H9 (cell line): ENCODE data around the gene MT2A. TPM values are rescaled to one million over a fixed set of nuclear protein-coding genes. Genes with fewer than 3 reads are reported as not detected.

Experiments used
- DNase-seq: peaks from one replicate; pipeline ENCODE4 v3.0.0-alpha.2; 2017
- H2AFZ ChIP-seq: one replicate; pipeline ENCODE4 v1.6.1; 2013; ENCODE audit warnings: mild to moderate bottlenecking, low read length, control low read depth, moderate library complexity
- H2AK5ac ChIP-seq: 2 replicates; pipeline ENCODE4 v1.6.1; 2013; ENCODE audit warnings: low read length, control low read depth, mixed read lengths; ENCODE audit not compliant: insufficient read length
- H2BK120ac ChIP-seq: one replicate; pipeline ENCODE4 v1.6.1; 2013; ENCODE audit warnings: low read depth, mild to moderate bottlenecking, low read length, control low read depth, inconsistent platforms; ENCODE audit not compliant: poor library complexity, severe bottlenecking
- H2BK12ac ChIP-seq: 2 replicates; pipeline ENCODE4 v1.6.1; 2013; ENCODE audit warnings: low read length, control low read depth, mixed read lengths, low read depth; ENCODE audit not compliant: insufficient read length
- H2BK15ac ChIP-seq: 2 replicates; pipeline ENCODE4 v1.6.1; 2013; ENCODE audit warnings: low read depth, low read length, control low read depth
- H2BK20ac ChIP-seq: one replicate; pipeline ENCODE4 v1.6.1; 2013; ENCODE audit warnings: low read depth, mild to moderate bottlenecking, low read length, control low read depth, inconsistent platforms; ENCODE audit not compliant: poor library complexity, severe bottlenecking
- H2BK5ac ChIP-seq: 2 replicates; pipeline ENCODE4 v1.6.1; 2013; ENCODE audit warnings: low read length, control low read depth, mixed read lengths; ENCODE audit not compliant: insufficient read length
- H3K14ac ChIP-seq: 2 replicates; pipeline ENCODE4 v1.6.1; 2013; ENCODE audit warnings: low read length, control low read depth; ENCODE audit not compliant: insufficient read depth
- H3K18ac ChIP-seq: 2 replicates; pipeline ENCODE4 v1.6.1; 2013; ENCODE audit warnings: low read depth, mild to moderate bottlenecking, mixed read lengths, low read length, control low read depth; ENCODE audit not compliant: insufficient read length
- H3K23ac ChIP-seq: 2 replicates; pipeline ENCODE4 v1.6.1; 2013; ENCODE audit warnings: low read length, control low read depth, mixed read lengths, low read depth; ENCODE audit not compliant: insufficient read length
- H3K23me2 ChIP-seq: 2 replicates; pipeline ENCODE4 v1.6.1; 2013; ENCODE audit warnings: low read depth, mild to moderate bottlenecking, mixed read lengths, low read length, control low read depth; ENCODE audit not compliant: insufficient read length, poor library complexity, severe bottlenecking
- H3K27ac ChIP-seq: 2 replicates; pipeline ENCODE4 v1.5.1; 2013; ENCODE audit warnings: low read length, control low read depth, mixed read lengths, low read depth; ENCODE audit not compliant: insufficient read length
- H3K27me3 ChIP-seq: 2 replicates; pipeline ENCODE4 v1.6.1; 2013; ENCODE audit warnings: low read length, control low read depth, inconsistent platforms; ENCODE audit not compliant: insufficient read depth
- H3K4ac ChIP-seq: 2 replicates; pipeline ENCODE4 v1.6.1; 2013; ENCODE audit warnings: low read depth, mild to moderate bottlenecking, control low read depth, inconsistent platforms, low read length, moderate library complexity
- H3K4me1 ChIP-seq: 2 replicates; pipeline ENCODE4 v1.6.1; 2013; ENCODE audit warnings: low read length, control low read depth, inconsistent platforms; ENCODE audit not compliant: insufficient read depth
- H3K4me2 ChIP-seq: 2 replicates; pipeline ENCODE4 v1.6.1; 2013; ENCODE audit warnings: low read length, control low read depth, mixed read lengths; ENCODE audit not compliant: insufficient read length, insufficient read depth
- H3K56ac ChIP-seq: 2 replicates; pipeline ENCODE4 v1.6.1; 2013; ENCODE audit warnings: low read depth, mild to moderate bottlenecking, mixed read lengths, low read length, control low read depth; ENCODE audit not compliant: insufficient read length
- H3K79me1 ChIP-seq: 2 replicates; pipeline ENCODE4 v1.6.1; 2013; ENCODE audit warnings: low read depth, mild to moderate bottlenecking, moderate library complexity, low read length, control low read depth, inconsistent platforms; ENCODE audit not compliant: insufficient read depth, poor library complexity, severe bottlenecking
- H3K79me2 ChIP-seq: 2 replicates; pipeline ENCODE4 v1.6.1; 2013; ENCODE audit warnings: low read length, control low read depth, inconsistent platforms; ENCODE audit not compliant: insufficient read depth
- H3K9ac ChIP-seq: 2 replicates; pipeline ENCODE4 v1.6.1; 2013; ENCODE audit warnings: low read length, control low read depth, mixed read lengths; ENCODE audit not compliant: insufficient read length; ENCODE audit errors: extremely low read depth
- H3K9me3 ChIP-seq: one replicate; pipeline ENCODE4 v1.6.1; 2013; ENCODE audit warnings: low read depth, low read length, inconsistent platforms; ENCODE audit not compliant: control insufficient read depth
- H3T11ph ChIP-seq: one replicate; pipeline ENCODE4 v1.6.1; 2013; ENCODE audit warnings: mild to moderate bottlenecking, low read length, control low read depth, inconsistent platforms
- H4K20me1 ChIP-seq: one replicate; pipeline ENCODE4 v1.6.1; 2013; ENCODE audit not compliant: control insufficient read depth, insufficient read length, insufficient read depth
- H4K5ac ChIP-seq: 2 replicates; pipeline ENCODE4 v1.6.1; 2013; ENCODE audit warnings: low read depth, mild to moderate bottlenecking, mixed read lengths, low read length, control low read depth; ENCODE audit not compliant: insufficient read length
- H4K8ac ChIP-seq: replicated peaks from 2 replicates; pipeline ENCODE4 v1.6.1; 2013; ENCODE audit warnings: low read length, control low read depth, mixed read lengths, low read depth; ENCODE audit not compliant: insufficient read length
- H4K91ac ChIP-seq: 2 replicates; pipeline ENCODE4 v1.6.1; 2013; ENCODE audit warnings: low read depth, mild to moderate bottlenecking, moderate library complexity, mixed read lengths, low read length, control low read depth; ENCODE audit not compliant: insufficient read length
- H3K27ac Mint-ChIP-seq, 3 experiments: 2 replicates in 2 of 3; 3 replicates in 1 of 3; pipeline ENCODE4 v1.8.0; 2020 to 2021; ENCODE audit warnings: mixed read lengths in 3 of 3, mild to moderate bottlenecking in 1 of 3, moderate library complexity in 1 of 3
- H3K27me3 Mint-ChIP-seq: 2 replicates; pipeline ENCODE4 v1.8.0; 2021; ENCODE audit warnings: low read depth, mild to moderate bottlenecking, moderate library complexity, mixed read lengths
- H3K36me3 Mint-ChIP-seq, 3 experiments: 2 replicates in 2 of 3; 3 replicates in 1 of 3; pipeline ENCODE4 v1.8.0; 2020 to 2021; ENCODE audit warnings: low read depth in 3 of 3, mixed read lengths in 3 of 3; ENCODE audit not compliant: insufficient read depth in 1 of 3
- H3K4me1 Mint-ChIP-seq, 2 experiments: 2 replicates each; pipeline ENCODE4 v1.8.0; 2020; ENCODE audit warnings: mixed read lengths in 2 of 2
- H3K4me3 Mint-ChIP-seq, 2 experiments: 2 replicates in 1 of 2; 3 replicates in 1 of 2; pipeline ENCODE4 v1.8.0; 2020 to 2021; ENCODE audit warnings: mild to moderate bottlenecking in 2 of 2, mixed read lengths in 2 of 2, moderate library complexity in 1 of 2
- H3K9me3 Mint-ChIP-seq, 2 experiments: 2 replicates in 1 of 2; 3 replicates in 1 of 2; pipeline ENCODE4 v1.8.0; 2020; ENCODE audit warnings: mild to moderate bottlenecking in 2 of 2, mixed read lengths in 2 of 2, moderate library complexity in 1 of 2
- WGBS: extraction: QIAGEN DNeasy Blood & Tissue Kit; methylation state at CpG from one replicate; pipeline ENCODE4 v1.1.7; 2013; ENCODE audit warnings: missing lambda C conversion rate, low lambda C conversion rate, mixed read lengths; ENCODE audit not compliant: insufficient read length; ENCODE audit errors: extremely low coverage; 5-methylcytosine and 5-hydroxymethylcytosine counted together
- total RNA-seq: library from RNA; stranded (reverse); gene quantifications from 2 replicates; pipeline ENCODE4 v1.2.1, GENCODE V29; 2021
- TF ChIP-seq, protein P1 (sequence below): fragments of 200-600 bp; sonication (generic); conservative IDR thresholded peaks from 3 replicates; pipeline ENCODE4 v1.8.0; 2021; ENCODE audit warnings: antibody characterized with exemption, mild to moderate bottlenecking

The MT2A gene
- total RNA-seq, 1 experiment from 2014 or later = 63.1 TPM

DNA sequence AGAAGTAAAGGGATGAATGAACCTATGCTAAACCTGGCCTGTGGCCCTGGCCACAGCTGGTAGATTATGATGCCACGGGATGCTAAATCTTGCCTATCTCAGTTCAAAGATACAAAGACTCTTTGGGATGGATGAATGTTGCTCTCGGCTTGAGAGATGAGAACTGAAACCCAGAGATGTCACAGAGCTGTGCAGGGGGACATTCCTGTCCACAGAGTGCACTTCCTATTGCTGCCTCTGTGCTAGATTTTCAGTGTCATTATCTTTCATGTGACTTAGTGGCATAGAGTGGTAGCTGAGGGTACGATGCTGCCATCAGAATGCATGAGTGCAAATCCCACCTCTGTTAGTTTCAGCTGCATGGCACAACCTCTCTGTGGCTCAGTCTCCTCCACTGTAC is 21.8 kb downstream of the MT2A start:
- H3K27ac ChIP-seq = no peak overlapping the region
- no peak overlapping the region for H4K5ac ChIP-seq
- H3K79me2 ChIP-seq = no peaks in the 10 kb centered on the region
- H3K4me1 ChIP-seq = no peaks in the 10 kb centered on the region; the same call in 1 of the 2 replicates
- H3K18ac ChIP-seq = no peak overlapping the region
- H2AK5ac ChIP-seq = no peak overlapping the region
- peaks cover 13% of the 10 kb centered on the region for H3K23me2 ChIP-seq
- Mint-ChIP-seq H3K4me1 (peaks cover 25 to 33% of the 10 kb centered on the region in 2 experiments), H3K27ac (no peak overlapping the region), H3K9me3 (peaks cover 0 to 12% of the 10 kb centered on the region in 2 experiments; a peak in 2 of 5 replicates), H3K4me3 (no peak overlapping the region), H3K27me3 (peaks cover 98% of the 10 kb centered on the region), H3K36me3 (no peaks in the 10 kb centered on the region)
- H4K8ac ChIP-seq = no peak overlapping the region
- H3K79me1 ChIP-seq = no peaks in the 10 kb centered on the region
- no peak overlapping the region for H3K9ac ChIP-seq
- peaks cover 87% of the 10 kb centered on the region for H3K27me3 ChIP-seq
- no peak overlapping the region for H2BK15ac ChIP-seq
- H3K56ac ChIP-seq = no peak overlapping the region
- no peak overlapping the region for H2BK20ac ChIP-seq
- H4K91ac ChIP-seq = no peak overlapping the region
- no peak overlapping the region for H3K14ac ChIP-seq
- H4K20me1 ChIP-seq = no peaks in the 10 kb centered on the region
- no peak overlapping the region for H2BK12ac ChIP-seq
- H3K23ac ChIP-seq = no peak overlapping the region
- no peak overlapping the region for H2BK120ac ChIP-seq
- H3K9me3 ChIP-seq = no peaks in the 10 kb centered on the region
- no peak overlapping the region for H3T11ph ChIP-seq
- H3K4me2 ChIP-seq = no peak overlapping the region
- WGBS = no CpG with 5 or more reads among the region's 3 CpGs
- H2AFZ ChIP-seq = no peak overlapping the region
- H2BK5ac ChIP-seq = no peak overlapping the region
- H3K4ac ChIP-seq = no peak overlapping the region
- no peak for DNase-seq
- TF ChIP-seq, protein P1, sequence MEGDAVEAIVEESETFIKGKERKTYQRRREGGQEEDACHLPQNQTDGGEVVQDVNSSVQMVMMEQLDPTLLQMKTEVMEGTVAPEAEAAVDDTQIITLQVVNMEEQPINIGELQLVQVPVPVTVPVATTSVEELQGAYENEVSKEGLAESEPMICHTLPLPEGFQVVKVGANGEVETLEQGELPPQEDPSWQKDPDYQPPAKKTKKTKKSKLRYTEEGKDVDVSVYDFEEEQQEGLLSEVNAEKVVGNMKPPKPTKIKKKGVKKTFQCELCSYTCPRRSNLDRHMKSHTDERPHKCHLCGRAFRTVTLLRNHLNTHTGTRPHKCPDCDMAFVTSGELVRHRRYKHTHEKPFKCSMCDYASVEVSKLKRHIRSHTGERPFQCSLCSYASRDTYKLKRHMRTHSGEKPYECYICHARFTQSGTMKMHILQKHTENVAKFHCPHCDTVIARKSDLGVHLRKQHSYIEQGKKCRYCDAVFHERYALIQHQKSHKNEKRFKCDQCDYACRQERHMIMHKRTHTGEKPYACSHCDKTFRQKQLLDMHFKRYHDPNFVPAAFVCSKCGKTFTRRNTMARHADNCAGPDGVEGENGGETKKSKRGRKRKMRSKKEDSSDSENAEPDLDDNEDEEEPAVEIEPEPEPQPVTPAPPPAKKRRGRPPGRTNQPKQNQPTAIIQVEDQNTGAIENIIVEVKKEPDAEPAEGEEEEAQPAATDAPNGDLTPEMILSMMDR = no peak
